CD8-positive, alpha-beta memory T cell (primary cell): ENCODE results near the gene MEGF9. TPM values are rescaled to one million over a fixed set of nuclear protein-coding genes. Genes with fewer than 3 reads are reported as not detected.

Experiments
- CTCF ChIA-PET: fragments of 350-600 bp; sonication (Branson Sonifier 250); formaldehyde crosslinking; loops from one replicate; lab custom pipeline; 2021; ENCODE audit warnings: antibody characterized with exemption; lab: Charles Lee
- POLR2A ChIA-PET: fragments of 350-600 bp; sonication (Branson Sonifier 250); formaldehyde crosslinking; loops from one replicate; lab custom pipeline; 2021; ENCODE audit warnings: antibody characterized with exemption; lab: Charles Lee
- DNase-seq, 5 donors: peaks; one replicate each; pipeline versions ENCODE4 v3.0.0 to v3.0.0-alpha.2; 2020 to 2022; ENCODE audit warnings: mixed read lengths in 1 of 5
- H3K27ac ChIP-seq: one replicate; pipeline ENCODE4 v1.7.0; 2013; ENCODE audit warnings: low read depth, mild to moderate bottlenecking, low read length, moderate library complexity
- H3K27me3 ChIP-seq: 2 replicates; pipeline ENCODE4 v1.7.0; 2013; ENCODE audit warnings: low read length, mild to moderate bottlenecking; ENCODE audit not compliant: insufficient read depth, poor library complexity, severe bottlenecking
- H3K36me3 ChIP-seq: 2 replicates; pipeline ENCODE4 v1.7.0; 2013; ENCODE audit warnings: mild to moderate bottlenecking, low read length, moderate library complexity; ENCODE audit not compliant: insufficient read depth
- H3K4me1 ChIP-seq: 2 replicates; pipeline ENCODE4 v1.7.0; 2013; ENCODE audit warnings: mild to moderate bottlenecking, low read length, moderate library complexity; ENCODE audit not compliant: insufficient read depth
- H3K4me3 ChIP-seq: 2 replicates; pipeline ENCODE4 v1.7.0; 2013; ENCODE audit warnings: mild to moderate bottlenecking, low read length
- H3K9me3 ChIP-seq: 2 replicates; pipeline ENCODE4 v1.7.0; 2013; ENCODE audit warnings: mild to moderate bottlenecking, low read length
- H3K27ac Mint-ChIP-seq, 8 donors: one replicate each; pipeline ENCODE4 v1.8.0; 2020 to 2021; ENCODE audit warnings: mixed read lengths in 8 of 8, mild to moderate bottlenecking in 6 of 8, inconsistent platforms in 3 of 8, moderate library complexity in 3 of 8
- H3K27me3 Mint-ChIP-seq, 2 donors: one replicate each; pipeline ENCODE4 v1.8.0; 2020 to 2021; ENCODE audit warnings: mixed read lengths in 2 of 2, mild to moderate bottlenecking in 1 of 2, moderate library complexity in 1 of 2
- H3K36me3 Mint-ChIP-seq, 3 donors: one replicate each; pipeline ENCODE4 v1.8.0; 2020 to 2021; ENCODE audit warnings: mixed read lengths in 3 of 3, inconsistent platforms in 1 of 3, mild to moderate bottlenecking in 1 of 3
- H3K4me1 Mint-ChIP-seq, 3 donors: one replicate each; pipeline ENCODE4 v1.8.0; 2020 to 2021; ENCODE audit warnings: mixed read lengths in 3 of 3, inconsistent platforms in 1 of 3, mild to moderate bottlenecking in 1 of 3
- H3K4me3 Mint-ChIP-seq, 7 donors: one replicate each; pipeline ENCODE4 v1.8.0; 2020 to 2021; ENCODE audit warnings: mixed read lengths in 7 of 7, mild to moderate bottlenecking in 6 of 7, moderate library complexity in 4 of 7, inconsistent platforms in 2 of 7
- H3K9me3 Mint-ChIP-seq, 5 donors: one replicate each; pipeline ENCODE4 v1.8.0; 2020 to 2022; ENCODE audit warnings: mixed read lengths in 5 of 5, mild to moderate bottlenecking in 3 of 5, moderate library complexity in 2 of 5, inconsistent platforms in 1 of 5
- polyA plus RNA-seq: library from polyadenylated mRNA; unstranded; fragments of 300-500 nt; fragmentation: Illumina TruSeq; gene quantifications from one replicate; pipeline ENCODE4 v1.2.3, GENCODE V29; 2021
- total RNA-seq, 2 experiments: library from RNA; stranded (reverse); gene quantifications; one replicate each; pipeline ENCODE4 v1.2.3, GENCODE V29; 2021

The MEGF9 gene
- total RNA-seq (1 to 10 TPM; 6.9 to 7.0 TPM), polyA plus RNA-seq (3.9 TPM)

DNA sequence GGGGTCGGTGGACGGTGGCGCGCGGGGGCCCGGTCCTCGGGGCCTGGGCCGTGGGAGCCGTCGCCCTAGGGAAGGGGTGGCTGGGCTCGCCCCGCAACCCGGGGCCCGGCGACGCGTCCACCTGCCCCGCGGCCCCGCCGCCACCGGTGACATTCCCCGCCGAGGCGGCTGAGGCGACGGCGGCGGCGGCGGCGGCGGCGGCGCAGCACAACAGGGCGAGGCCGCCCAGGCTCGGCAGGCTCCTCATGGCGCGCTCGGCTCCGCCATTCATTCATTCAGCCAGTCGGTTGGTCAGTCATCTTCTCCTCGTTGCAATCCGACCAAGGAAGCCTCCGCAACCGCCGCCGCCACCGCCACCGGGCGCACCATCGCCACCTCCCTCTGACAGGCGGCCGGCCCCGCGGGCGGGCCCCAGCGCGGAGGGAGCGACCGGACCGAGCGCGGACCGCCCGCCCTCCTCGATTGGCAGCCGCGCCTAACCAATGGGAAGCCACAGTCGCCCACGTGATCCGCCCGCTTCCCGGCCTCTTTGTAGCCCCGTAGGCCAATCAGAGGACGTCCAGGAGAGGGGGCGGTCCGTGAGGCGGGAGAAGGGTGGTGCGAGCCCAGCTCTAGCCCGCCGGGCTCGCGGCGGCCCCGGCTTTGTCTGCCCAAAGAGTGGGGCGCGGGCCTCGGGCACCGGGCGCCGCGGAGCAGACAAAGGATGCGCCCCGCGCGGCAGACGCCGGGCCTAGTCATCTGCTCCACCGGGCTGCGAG lies at the start of gene MEGF9:
TSS of gene MEGF9 (minus strand) at position 383 of the 758 bp plus-strand sequence. CDS start at position 271, 112 bp downstream.
- peak within 1 kb of the TSS; percentile 56 for H3K27ac ChIP-seq
- H3K36me3 ChIP-seq: no peaks in the 10 kb centered on the region
- Mint-ChIP-seq H3K36me3 (peaks cover 0 to 5% (median 0%) of the 10 kb centered on the region in 3 donors), H3K4me1 (peaks cover 33 to 49% (median 35%) of the 10 kb centered on the region in 3 donors), H3K27ac (peak within 1 kb of the TSS; percentile 65 to 97 (median 82)), H3K9me3 (no peaks in the 10 kb centered on the region), H3K4me3 (peak within 1 kb of the TSS; percentile 85 to 95 (median 88)), H3K27me3 (no peaks in the 10 kb centered on the region)
- H3K4me1 ChIP-seq: peaks cover 34% of the 10 kb centered on the region
- ChIA-PET CTCF (no interaction called here), POLR2A (interaction anchor here (0.6 kb wide), 1 partner anchor 33 kb away, joined by 3 read pairs; no protein-coding TSS in a partner anchor)
- no peaks in the 10 kb centered on the region for H3K27me3 ChIP-seq
- peak; percentile 94 to 97 (median 96) for DNase-seq
- peak within 1 kb of the TSS; percentile 74 for H3K4me3 ChIP-seq
- H3K9me3 ChIP-seq: no peaks in the 10 kb centered on the region

DNA sequence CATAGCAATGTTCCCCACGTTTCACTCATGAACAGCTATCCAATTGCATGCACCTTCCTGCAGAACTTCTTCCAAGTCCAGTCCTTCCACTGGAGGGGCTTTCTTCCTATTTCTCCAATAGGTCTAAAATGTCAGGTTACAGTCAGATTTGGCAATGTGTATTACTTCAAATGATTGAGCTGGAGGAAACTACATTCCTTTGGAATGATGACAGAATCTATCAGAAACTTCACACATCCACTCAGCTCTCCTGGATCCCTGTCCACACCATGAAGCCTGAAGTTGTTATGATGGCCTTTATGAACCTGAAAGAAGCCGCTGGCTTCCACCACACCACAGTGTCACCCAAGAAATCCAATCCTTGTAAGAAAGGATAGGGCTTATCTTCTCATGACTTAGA lies 46.7 kb upstream of the MEGF9 start:
- ChIA-PET CTCF (interaction anchor here (1.5 kb wide), 2 partner anchors 12 to 109 kb away, joined by 4 to 5 read pairs; no protein-coding TSS in a partner anchor), POLR2A (no interaction called here)
- Histone ChIP-seq H3K36me3 (peaks cover 13% of the 10 kb centered on the region), H3K27me3 (no peaks in the 10 kb centered on the region), H3K4me1 (no peaks in the 10 kb centered on the region), H3K27ac (no peak overlapping the region), H3K4me3 (no peak overlapping the region), H3K9me3 (no peaks in the 10 kb centered on the region)
- DNase-seq: no peak
- Mint-ChIP-seq H3K36me3 (peaks cover 0 to 64% (median 3%) of the 10 kb centered on the region in 3 donors), H3K4me3 (no peak overlapping the region), H3K4me1 (peaks cover 0 to 5% (median 2%) of the 10 kb centered on the region in 3 donors), H3K27ac (peak overlapping the region in 4 of 8 donors; percentile 6 to 65 (median 50)), H3K9me3 (no peaks in the 10 kb centered on the region), H3K27me3 (no peaks in the 10 kb centered on the region)

DNA sequence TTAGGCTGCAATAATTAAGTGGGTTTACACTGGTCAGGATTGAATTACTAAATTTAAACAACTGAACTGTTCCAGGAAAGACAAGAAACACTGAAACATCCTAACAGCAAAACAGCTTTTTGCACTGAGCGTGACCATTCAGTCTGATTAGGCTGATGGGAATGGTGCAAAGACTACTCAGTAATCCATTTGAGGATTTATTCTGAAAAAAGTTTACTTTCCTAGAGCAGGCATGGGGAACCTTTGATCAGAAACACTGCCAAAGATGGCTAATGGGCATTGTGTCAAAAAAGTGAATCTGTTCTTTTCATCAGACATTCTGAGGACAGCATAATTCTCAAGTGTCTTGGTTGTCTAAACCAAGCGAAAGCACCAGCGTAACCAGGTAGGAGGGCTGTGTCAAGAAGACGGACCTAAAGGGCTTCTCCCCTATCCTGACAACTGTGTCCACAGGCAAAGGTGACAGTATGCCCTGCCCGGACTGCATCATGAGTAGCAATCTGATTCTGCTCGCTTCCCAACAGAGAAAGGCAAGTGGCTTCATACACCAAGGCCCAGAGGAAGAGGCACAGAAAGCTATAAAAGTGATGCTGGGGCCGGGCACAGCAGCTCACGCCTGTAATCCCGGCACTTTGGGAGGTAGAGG lies 45.6 kb upstream of the MEGF9 start:
- Histone ChIP-seq H3K4me1 (no peaks in the 10 kb centered on the region), H3K4me3 (no peak overlapping the region), H3K9me3 (no peaks in the 10 kb centered on the region), H3K27me3 (no peaks in the 10 kb centered on the region), H3K36me3 (peaks cover 13% of the 10 kb centered on the region), H3K27ac (no peak overlapping the region)
- ChIA-PET CTCF (interaction anchor here (1.3 to 1.5 kb wide), 2 partner anchors 13 to 312 kb away, joined by 3 to 5 read pairs; no protein-coding TSS in a partner anchor), POLR2A (no interaction called here)
- H3K27ac Mint-ChIP-seq: peak overlapping the region in 4 of 8 donors; percentile 2 to 75 (median 36)
- H3K4me3 Mint-ChIP-seq: no peak overlapping the region
- H3K27me3 Mint-ChIP-seq: no peaks in the 10 kb centered on the region
- H3K9me3 Mint-ChIP-seq: no peaks in the 10 kb centered on the region
- H3K36me3 Mint-ChIP-seq: peaks cover 0 to 55% (median 3%) of the 10 kb centered on the region in 3 donors
- peaks cover 0 to 5% (median 0%) of the 10 kb centered on the region in 3 donors for H3K4me1 Mint-ChIP-seq
- DNase-seq: no peak

DNA sequence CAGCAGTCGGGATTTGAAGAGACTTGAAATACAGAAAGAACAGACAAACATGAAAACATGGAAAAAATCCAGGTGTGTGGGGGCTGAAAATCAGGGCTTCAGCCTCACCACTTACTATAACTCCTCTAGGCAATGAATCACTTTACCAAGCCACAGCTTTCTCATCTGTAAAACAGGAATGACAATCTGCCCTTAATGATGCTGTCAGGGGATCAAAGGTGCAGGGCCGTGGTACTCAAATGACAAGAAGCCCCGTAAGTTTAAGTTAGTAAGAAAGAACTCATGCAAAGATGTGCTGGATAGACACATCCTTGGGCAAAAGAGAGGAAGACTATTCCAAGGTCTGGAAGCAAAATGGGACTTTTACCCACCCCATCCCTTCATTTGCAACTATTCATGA lies 44.3 kb upstream of the MEGF9 start:
- Mint-ChIP-seq H3K9me3 (no peaks in the 10 kb centered on the region), H3K4me3 (no peak overlapping the region), H3K27me3 (no peaks in the 10 kb centered on the region), H3K4me1 (peaks cover 0 to 5% (median 0%) of the 10 kb centered on the region in 3 donors), H3K36me3 (peaks cover 0 to 42% (median 3%) of the 10 kb centered on the region in 3 donors), H3K27ac (peak overlapping the region in 5 of 8 donors; percentile 9 to 80 (median 53))
- Histone ChIP-seq H3K27ac (no peak overlapping the region), H3K4me3 (no peak overlapping the region), H3K36me3 (peaks cover 2% of the 10 kb centered on the region), H3K27me3 (no peaks in the 10 kb centered on the region), H3K9me3 (no peaks in the 10 kb centered on the region), H3K4me1 (no peaks in the 10 kb centered on the region)
- ChIA-PET CTCF (interaction anchor here (1.2 kb wide), 1 partner anchor 301 kb away, joined by 6 read pairs; no protein-coding TSS in a partner anchor), POLR2A (interaction anchor here (0.5 kb wide), 1 partner anchor 137 kb away, joined by 3 read pairs; no protein-coding TSS in a partner anchor)
- DNase-seq: no peak

- DNase-seq: no peak
- Histone ChIP-seq H3K4me3 (no peak overlapping the region), H3K27me3 (no peaks in the 10 kb centered on the region), H3K27ac (no peak overlapping the region), H3K36me3 (no peaks in the 10 kb centered on the region), H3K9me3 (no peaks in the 10 kb centered on the region), H3K4me1 (no peaks in the 10 kb centered on the region)
- CTCF ChIA-PET: interaction anchor here (1.0 to 4.8 kb wide), 8 partner anchors 9 to 369 kb away, joined by 4 to 49 read pairs (median 6); partner anchors contain the start of gene CNTRL
- H3K9me3 Mint-ChIP-seq: no peaks in the 10 kb centered on the region
- peaks cover 0 to 5% (median 0%) of the 10 kb centered on the region in 3 donors for H3K4me1 Mint-ChIP-seq
- POLR2A ChIA-PET: interaction anchor here (0.6 kb wide), 1 partner anchor 86 kb away, joined by 12 read pairs; no protein-coding TSS in a partner anchor
- H3K27ac Mint-ChIP-seq: peak overlapping the region in 5 of 8 donors; percentile 6 to 72 (median 24)
- no peak overlapping the region for H3K4me3 Mint-ChIP-seq
- H3K27me3 Mint-ChIP-seq: no peaks in the 10 kb centered on the region
- H3K36me3 Mint-ChIP-seq: peaks cover 0 to 32% (median 3%) of the 10 kb centered on the region in 3 donors
Observed at GRCh38 chr9:120757026-120757913, 43.0 kb upstream of the MEGF9 start.

GRCh38 chr9:120756531-120756930 lies 42.3 kb upstream of the MEGF9 start:
- POLR2A ChIA-PET: interaction anchor here (0.6 kb wide), 1 partner anchor 87 kb away, joined by 12 read pairs; no protein-coding TSS in a partner anchor
- no peaks in the 10 kb centered on the region for H3K27me3 Mint-ChIP-seq

More at GRCh38 chr9:120756531-120756930, 42.3 kb upstream of the MEGF9 start:
- Histone ChIP-seq H3K9me3 (no peaks in the 10 kb centered on the region), H3K36me3 (no peaks in the 10 kb centered on the region), H3K27ac (no peak overlapping the region), H3K27me3 (no peaks in the 10 kb centered on the region), H3K4me1 (no peaks in the 10 kb centered on the region), H3K4me3 (no peak overlapping the region)
- Mint-ChIP-seq H3K4me3 (no peak overlapping the region), H3K36me3 (peaks cover 0 to 27% (median 3%) of the 10 kb centered on the region in 3 donors), H3K9me3 (no peaks in the 10 kb centered on the region), H3K27ac (peak overlapping the region in 6 of 8 donors; percentile 12 to 68 (median 56)), H3K4me1 (peaks cover 0 to 5% (median 0%) of the 10 kb centered on the region in 3 donors)
- DNase-seq: no peak
- CTCF ChIA-PET: interaction anchor here (0.8 to 4.8 kb wide), 14 partner anchors 10 to 369 kb away, joined by 3 to 49 read pairs (median 5); partner anchors contain the start of genes C5, CNTRL and FBXW2
